NCI-H510A treated with DMSO at 0.1 percent for 48 hours (cell line): Measurements from ENCODE around the gene CLCNKA.
"Not testable (repeated sequence)": the region's sequence is repeated elsewhere in the genome, so short reads cannot be mapped to it uniquely, and the experiment has no call there.

Experiments used
- DNase-seq: peaks from one replicate; lab custom pipeline; 2025; lab: John Stamatoyannopoulos, UW

The CLCNKA gene

GRCh38 chr1:16021681-16022080 lies at the start of gene CLCNKA:
CLCNKA (plus strand) TSS chr1:16022036; CDS start chr1:16022620, 584 bp downstream.
- DNase-seq = peak; percentile 98

DNA sequence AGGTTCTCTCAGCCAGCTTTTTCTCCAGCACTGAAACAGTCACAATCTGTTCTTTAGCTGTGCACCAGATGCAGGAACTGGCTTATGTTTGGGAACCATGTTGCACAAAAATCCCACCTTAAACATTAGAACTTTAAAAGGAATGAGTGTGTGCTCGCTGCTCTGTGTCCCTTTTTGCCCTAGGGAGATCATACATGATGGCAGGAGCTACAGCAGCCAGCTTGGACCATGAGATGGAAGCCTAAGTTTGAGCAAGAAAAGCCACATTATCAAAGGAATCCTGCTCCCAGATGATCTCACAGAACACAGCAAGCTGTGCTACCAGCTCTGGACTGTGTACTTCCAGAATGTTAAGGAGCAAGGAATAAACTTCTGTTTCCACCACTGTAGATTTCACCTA lies 49.4 kb upstream of the CLCNKA start:
- no peak for DNase-seq

GRCh38 chr1:15973772-15974171 lies 48.1 kb upstream of the CLCNKA start:
- no peak for DNase-seq

GRCh38 chr1:15974855-15975254 lies 47.0 kb upstream of the CLCNKA start:
- no peak for DNase-seq

GRCh38 chr1:15975358-15975804 lies 46.5 kb upstream of the CLCNKA start:
- DNase-seq = peak; percentile 64

DNA sequence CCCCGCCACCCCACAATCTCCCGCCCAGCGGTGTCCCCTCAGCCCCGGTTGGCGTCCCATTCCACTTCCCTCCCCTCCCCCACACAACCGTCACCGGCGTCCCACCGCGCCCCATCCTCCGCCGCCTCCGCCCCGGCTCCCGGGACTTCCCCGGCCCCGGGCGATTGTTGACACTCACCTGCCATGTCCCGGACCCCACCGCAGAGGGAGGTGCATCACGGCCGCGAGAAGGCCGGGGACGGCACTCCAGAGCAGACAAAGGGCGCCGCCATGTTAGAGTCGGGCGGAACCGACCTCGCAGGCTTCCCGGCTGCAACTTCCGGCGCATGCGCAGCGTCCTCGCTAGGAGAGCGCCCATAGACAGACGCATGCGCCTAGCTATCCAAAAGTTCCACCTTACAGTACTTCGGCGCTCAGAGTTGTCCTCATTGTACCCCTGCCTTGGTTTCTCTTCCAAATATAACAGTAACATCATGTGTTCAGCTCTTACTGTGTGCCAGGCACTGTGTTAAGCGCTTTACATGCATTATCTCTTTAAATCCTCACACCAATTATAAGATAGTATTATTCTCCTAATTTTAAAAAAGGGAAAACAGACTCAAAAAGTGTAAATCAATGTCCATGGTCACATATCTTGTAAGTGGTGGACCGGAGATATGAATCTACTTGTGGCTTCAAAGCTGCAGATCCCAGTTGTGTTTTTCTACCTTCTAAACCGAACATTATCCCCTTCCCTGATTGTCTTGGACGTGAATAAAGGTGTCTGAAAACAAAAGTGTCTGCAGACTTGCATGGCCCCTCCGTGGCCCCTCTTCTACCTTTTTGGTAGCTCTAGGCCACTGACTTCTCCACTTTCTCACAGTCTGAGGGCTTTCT lies 45.8 kb upstream of the CLCNKA start, which contains the start of gene ZBTB17:
Gene ZBTB17, minus strand, starts transcription at position 297 of the 876 bp plus-strand sequence. CDS start 27,606 bp downstream, outside the sequence.
- peak; percentile 99 for DNase-seq

GRCh38 chr1:15977947-15978346 lies 43.9 kb upstream of the CLCNKA start:
- not testable (repeated sequence) for DNase-seq

DNA sequence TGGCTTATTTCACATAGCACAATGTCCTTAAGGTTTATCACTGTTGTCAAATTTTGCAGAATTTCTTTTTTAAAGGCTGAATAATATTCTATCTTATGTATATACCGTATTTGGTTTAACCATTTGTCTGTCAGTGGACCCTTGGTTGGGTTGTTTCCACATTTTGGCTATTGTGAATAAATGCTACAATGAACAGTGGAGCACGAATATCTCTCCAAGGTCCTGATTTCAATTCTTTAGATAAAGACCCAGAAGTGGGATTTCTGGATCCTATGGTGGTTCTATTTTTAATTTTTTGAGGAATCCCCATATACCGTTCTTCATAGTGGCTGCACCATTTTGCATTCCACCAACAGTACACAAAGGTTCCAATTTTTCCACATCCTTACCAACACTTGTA lies 40.2 kb upstream of the CLCNKA start:
- DNase-seq = no peak

GRCh38 chr1:15983275-15983674 lies 38.6 kb upstream of the CLCNKA start:
- DNase-seq = no peak

DNA sequence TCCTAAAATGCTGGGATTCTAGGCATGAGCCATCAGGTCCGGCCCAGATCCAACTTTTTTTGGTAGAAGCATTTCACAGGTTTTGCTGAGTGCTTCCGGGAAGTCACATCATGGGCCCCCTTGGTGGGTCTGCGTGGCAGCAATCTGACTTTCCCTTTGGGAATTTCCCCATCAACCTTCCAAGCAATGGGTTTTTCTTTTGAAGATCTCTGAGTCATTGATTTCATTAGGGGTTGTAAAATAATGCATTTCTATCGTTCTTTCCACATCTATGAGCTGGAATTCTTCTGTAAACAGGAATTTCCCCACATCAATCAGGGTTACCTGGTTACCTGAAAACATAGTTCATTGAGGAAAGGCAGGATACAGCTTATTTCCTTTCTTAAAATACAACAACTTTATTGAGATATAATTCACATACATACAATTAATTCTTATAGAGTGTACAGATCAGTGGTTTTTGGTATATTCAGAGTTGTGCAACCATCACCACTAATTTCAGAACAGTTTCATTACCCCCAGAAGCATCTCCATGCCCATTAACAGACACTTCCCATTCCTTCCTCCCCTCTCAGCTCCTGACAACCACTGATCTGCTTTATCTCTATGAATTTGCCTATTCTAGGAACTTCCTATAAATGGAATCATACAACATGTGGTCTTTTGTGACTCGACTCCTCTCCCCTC lies 36.1 kb upstream of the CLCNKA start:
- no peak for DNase-seq

GRCh38 chr1:15988856-15989736 lies 32.7 kb upstream of the CLCNKA start:
- DNase-seq = no peak

GRCh38 chr1:15989776-15990175 lies 32.1 kb upstream of the CLCNKA start:
- DNase-seq = no peak

- DNase-seq = no peak
These were observed 30.2 kb upstream of the CLCNKA start for GRCh38 chr1:15991427-15992186.

- no peak for DNase-seq
These were observed 29.7 kb upstream of the CLCNKA start for GRCh38 chr1:15992187-15992553.

DNA sequence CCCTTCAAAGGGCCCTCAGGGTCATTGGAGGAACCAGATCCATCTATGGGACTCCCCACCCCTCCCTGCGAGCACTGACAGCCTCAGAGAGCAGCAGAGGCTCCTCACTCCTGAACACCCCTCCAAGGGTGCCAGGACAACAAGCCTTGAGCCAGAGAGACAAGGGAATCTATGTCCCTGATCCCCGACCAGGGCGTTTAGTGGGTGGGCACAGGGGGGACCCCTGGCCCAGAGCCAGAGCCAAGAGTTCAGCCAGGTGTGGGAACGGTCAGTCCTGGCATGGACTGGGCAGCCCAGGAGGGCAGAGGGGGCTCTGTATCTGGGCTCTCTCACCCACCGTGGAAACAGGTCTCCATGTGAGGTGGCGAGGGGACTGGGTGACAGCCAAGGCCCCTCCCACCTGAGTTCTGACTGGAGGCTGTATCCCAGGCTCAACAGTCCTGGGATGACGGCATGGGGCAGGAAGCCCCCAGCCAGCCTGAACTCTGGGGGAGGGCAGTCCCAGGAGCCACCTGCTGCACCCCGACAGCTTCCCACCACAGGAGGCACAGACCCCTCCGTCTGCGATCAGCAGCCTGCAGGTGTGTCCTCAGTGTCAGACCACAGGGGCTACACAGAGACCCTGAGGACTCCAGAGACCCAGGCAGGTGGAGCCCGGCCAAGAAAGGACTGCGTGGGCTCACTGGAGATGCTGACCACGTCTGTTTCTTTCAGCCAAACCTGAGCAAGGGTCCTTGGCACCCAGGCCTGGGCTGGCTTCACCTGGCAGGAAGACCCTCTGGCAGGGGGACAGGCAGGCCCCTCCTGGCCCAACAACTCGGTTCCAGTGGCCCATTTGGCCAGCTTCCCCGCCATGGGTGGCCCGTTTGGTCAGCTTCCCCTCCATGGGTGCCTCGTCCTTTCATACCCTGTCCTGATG lies 29.0 kb upstream of the CLCNKA start:
- DNase-seq = no peak

DNA sequence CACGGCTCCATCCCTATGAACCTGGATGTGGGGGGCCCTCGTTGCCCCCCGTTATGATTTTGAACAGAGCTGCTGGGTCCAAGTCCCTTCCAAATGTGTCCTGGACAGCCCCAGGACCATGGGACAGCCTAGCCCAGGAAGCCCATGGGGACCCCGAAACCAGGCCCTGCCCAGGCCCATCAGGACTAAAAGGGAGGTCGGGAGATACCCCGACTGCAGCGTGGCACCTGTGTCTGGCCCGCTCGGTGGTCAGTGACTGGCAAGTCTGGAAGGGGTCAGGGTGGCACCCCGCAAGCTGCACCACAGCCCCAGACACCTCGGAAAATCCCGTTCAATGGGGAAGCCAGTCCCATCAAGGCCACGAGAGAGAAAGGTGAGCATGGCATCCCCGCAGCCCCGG lies 28.2 kb upstream of the CLCNKA start:
- no peak for DNase-seq

- no peak for DNase-seq
These were observed 27.8 kb upstream of the CLCNKA start for GRCh38 chr1:15994081-15994480.

GRCh38 chr1:15994590-15995351 lies 27.1 kb upstream of the CLCNKA start:
- DNase-seq = peak; percentile 77

DNA sequence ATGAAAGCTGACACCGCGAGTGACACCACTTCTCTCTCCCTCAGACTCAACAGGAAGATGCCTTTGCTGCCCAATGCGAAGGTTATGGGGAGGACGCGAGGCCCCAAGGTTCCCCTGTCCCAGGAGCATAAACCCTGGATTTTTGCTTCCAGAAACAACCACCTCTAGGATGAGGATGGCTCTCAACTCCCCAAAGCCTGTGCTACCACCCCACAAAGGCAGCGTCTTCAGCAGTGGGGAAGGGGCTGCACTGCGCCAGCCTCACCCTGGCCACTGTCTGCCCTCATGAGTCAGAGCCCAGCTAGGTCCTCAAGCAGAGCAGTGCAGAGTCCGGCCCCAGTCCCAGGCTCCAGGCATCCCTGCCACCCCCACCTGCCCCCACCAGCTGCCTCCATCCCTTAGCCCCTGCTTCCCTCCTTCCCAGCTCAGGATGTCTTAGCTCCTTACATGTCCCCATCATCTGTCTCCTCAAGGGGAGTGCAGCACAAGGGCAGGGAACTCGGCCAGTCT lies 24.7 kb upstream of the CLCNKA start:
- DNase-seq = no peak
